COLO668 (cell line): ENCODE data around the gene ATP5PF.
"Not testable (repeated sequence)": the region's sequence is repeated elsewhere in the genome, so short reads cannot be mapped to it uniquely, and the experiment has no call there.

Experiments
- DNase-seq: peaks from one replicate; lab custom pipeline; 2025; ENCODE audit not compliant: unreplicated experiment; lab: John Stamatoyannopoulos, UW

Gene ATP5PF

GRCh38 chr21:25734904-25735645, at the start of gene ATP5PF, which contains the start of gene GABPA:
ATP5PF (minus strand) TSS chr21:25734904; CDS start chr21:25729794, 5,110 bp downstream.
GABPA (plus strand) TSS chr21:25734972; CDS start chr21:25741599, 6,627 bp downstream.
- peak; percentile 99 for DNase-seq

GRCh38 chr21:25778126-25778875, 43.6 kb upstream of the ATP5PF start:
- not testable (repeated sequence) for DNase-seq

GRCh38 chr21:25776440-25776839, 41.7 kb upstream of the ATP5PF start:
- no peak for DNase-seq

GRCh38 chr21:25772686-25773085, 38.0 kb upstream of the ATP5PF start:
- no peak for DNase-seq

GRCh38 chr21:25767921-25768320, 33.2 kb upstream of the ATP5PF start:
- no peak for DNase-seq

- no peak for DNase-seq
Measured at GRCh38 chr21:25764065-25764464, 29.4 kb upstream of the ATP5PF start.

- no peak for DNase-seq
Measured at GRCh38 chr21:25760677-25761076, 26.0 kb upstream of the ATP5PF start.

GRCh38 chr21:25760061-25760460, 25.4 kb upstream of the ATP5PF start:
- no peak for DNase-seq

GRCh38 chr21:25759573-25759972, 24.9 kb upstream of the ATP5PF start:
- no peak for DNase-seq

GRCh38 chr21:25757531-25757930, 22.8 kb upstream of the ATP5PF start:
- DNase-seq: no peak

GRCh38 chr21:25756190-25756932, 21.7 kb upstream of the ATP5PF start:
- DNase-seq: no peak

- DNase-seq: no peak
Measured at GRCh38 chr21:25752416-25752815, 17.7 kb upstream of the ATP5PF start.

GRCh38 chr21:25750085-25750484, 15.4 kb upstream of the ATP5PF start:
- no peak for DNase-seq

GRCh38 chr21:25744854-25745253, 10.2 kb upstream of the ATP5PF start:
- DNase-seq: no peak

GRCh38 chr21:25742900-25743299, 8.2 kb upstream of the ATP5PF start:
- DNase-seq: no peak

- DNase-seq: no peak
Measured at GRCh38 chr21:25737421-25737820, 2.7 kb upstream of the ATP5PF start.

- DNase-seq: peak; percentile 90
Measured at GRCh38 chr21:25735646-25736597, 1.2 kb upstream of the ATP5PF start.

- DNase-seq: no peak
Measured at GRCh38 chr21:25734654-25734903, 125 bp downstream of the ATP5PF start.

- DNase-seq: peak; percentile 32
Measured at GRCh38 chr21:25733859-25734653, 648 bp downstream of the ATP5PF start.
